Raji (cell line): ENCODE results near the gene FZD10.

Experiments used
- POLR2A ChIP-seq: IDR thresholded peaks from 2 replicates; pipeline ENCODE4 v1.6.1; 2011; ENCODE audit warnings: low read depth, low read length, control low read depth; ENCODE audit not compliant: insufficient read depth

Gene FZD10

GRCh38 chr12:130183585-130184370 is 21.5 kb downstream of the FZD10 start:
- no peak for TF ChIP-seq POLR2A

- TF ChIP-seq POLR2A, result no peak
Measured at GRCh38 chr12:130184404-130185090, 22.3 kb downstream of the FZD10 start.

- no peak for TF ChIP-seq POLR2A
Measured at GRCh38 chr12:130185455-130186391, 23.5 kb downstream of the FZD10 start.

- TF ChIP-seq POLR2A, result no peak
Measured at GRCh38 chr12:130186651-130187268, 24.5 kb downstream of the FZD10 start.

GRCh38 chr12:130192642-130193345 is 30.5 kb downstream of the FZD10 start:
- TF ChIP-seq POLR2A, result no peak

GRCh38 chr12:130194154-130194553 is 31.9 kb downstream of the FZD10 start:
- TF ChIP-seq POLR2A, result no peak

- no peak for TF ChIP-seq POLR2A
Measured at GRCh38 chr12:130195369-130195768, 33.1 kb downstream of the FZD10 start.

- no peak for TF ChIP-seq POLR2A
Measured at GRCh38 chr12:130195776-130196175, 33.5 kb downstream of the FZD10 start.

- TF ChIP-seq POLR2A, result no peak
Measured at GRCh38 chr12:130196827-130197226, 34.6 kb downstream of the FZD10 start.

- no peak for TF ChIP-seq POLR2A
Measured at GRCh38 chr12:130198026-130198662, 35.9 kb downstream of the FZD10 start.

GRCh38 chr12:130198663-130199060 is 36.4 kb downstream of the FZD10 start:
- no peak for TF ChIP-seq POLR2A

- TF ChIP-seq POLR2A, result no peak
Measured at GRCh38 chr12:130199581-130200390, 37.5 kb downstream of the FZD10 start.

GRCh38 chr12:130200445-130200844 is 38.2 kb downstream of the FZD10 start:
- TF ChIP-seq POLR2A, result no peak

GRCh38 chr12:130201037-130201436 is 38.8 kb downstream of the FZD10 start:
- TF ChIP-seq POLR2A, result no peak

- no peak for TF ChIP-seq POLR2A
Measured at GRCh38 chr12:130202201-130202600, 39.9 kb downstream of the FZD10 start.
